ENCODE measurements around the gene C3orf38.
"Not testable (repeated sequence)": the region's sequence is repeated elsewhere in the genome, so short reads cannot be mapped to it uniquely, and the experiment has no call there.

C3orf38 gene

GRCh38 chr3:88166419-88166971, 16.7 kb downstream of the C3orf38 start:
- no peak for DNase-seq

GRCh38 chr3:88167173-88167572, 17.4 kb downstream of the C3orf38 start:
- DNase-seq = no peak

- no peak for DNase-seq
Measured at GRCh38 chr3:88167704-88168103, 17.9 kb downstream of the C3orf38 start.

- DNase-seq = no peak
Measured at GRCh38 chr3:88168171-88168570, 18.4 kb downstream of the C3orf38 start.

GRCh38 chr3:88180398-88180999, 30.7 kb downstream of the C3orf38 start:
- no peak for DNase-seq

- DNase-seq = not testable (repeated sequence)
Measured at GRCh38 chr3:88182165-88182918, 32.6 kb downstream of the C3orf38 start.

GRCh38 chr3:88188436-88188835, 38.7 kb downstream of the C3orf38 start:
- DNase-seq = no peak

GRCh38 chr3:88189361-88189810, 39.6 kb downstream of the C3orf38 start:
- DNase-seq = no peak

GRCh38 chr3:88191872-88192409, 42.2 kb downstream of the C3orf38 start:
- DNase-seq = no peak

GRCh38 chr3:88192631-88193030, 42.9 kb downstream of the C3orf38 start:
- DNase-seq = no peak

GRCh38 chr3:88195951-88196434, 46.2 kb downstream of the C3orf38 start:
- no peak for DNase-seq

GRCh38 chr3:88198121-88198520, 48.4 kb downstream of the C3orf38 start:
- no peak for DNase-seq

GRCh38 chr3:88203642-88204055, 53.9 kb downstream of the C3orf38 start:
- DNase-seq = peak; percentile 35

Measured in NCI-H2171 treated with DMSO at 0.1 percent for 48 hours (cell line).